ENCODE measurements around the gene HOXC10. TPM values are rescaled to one million over a fixed set of nuclear protein-coding genes. Genes with fewer than 3 reads are reported as not detected.

The HOXC10 gene
- total and polyA plus RNA-seq, 2 of the 8 experiments (the other 6 are each of a cell fraction or from before 2014, with no cell fraction given): not detected

- H3K9ac ChIP-seq (replicated peaks in 1 of 4; ENCODE audit: extremely low read depth in 1 of 4, low read depth in 3 of 4, low read length in 3 of 4): no peak overlapping the region
- WGBS, 2 experiments (ENCODE audit: extremely low coverage in 1 of 2, insufficient coverage in 1 of 2, insufficient read length in 1 of 2, insufficient replicate concordance in 2 of 2, low coverage in 1 of 2, low lambda C conversion rate in 2 of 2, missing lambda C conversion rate in 1 of 2): 27% methylated on average over 14 of the region's 19 CpGs; no CpG with 5 or more reads in 1 of the 2 experiments
- POLR2A ChIA-PET (ENCODE audit: partially characterized antibody): interaction anchor here (0.9 kb wide), 1 partner anchor 21 kb away, joined by 3 read pairs; no protein-coding TSS in a partner anchor
These were observed 18.0 kb downstream of the HOXC10 start for GRCh38 chr12:54002915-54003389.

More at GRCh38 chr12:54002915-54003389, 18.0 kb downstream of the HOXC10 start:
- Histone ChIP-seq H3K9me3 (ENCODE audit: insufficient read depth in 2 of 2, low read depth in 1 of 2, low read length in 1 of 2) (no peaks in the 10 kb centered on the region), H2AK5ac (ENCODE audit: low read depth, low read length) (no peak overlapping the region), H3K27me3 (replicated peaks in 1 of 4; ENCODE audit: control insufficient read depth in 3 of 4, extremely low read depth in 1 of 4, insufficient read depth in 3 of 4, low read length in 3 of 4) (peaks cover 98 to 100% (median 100%) of the 10 kb centered on the region in 4 experiments), H4K8ac (ENCODE audit: extremely low read depth, insufficient read depth, low read length) (no peak overlapping the region), H3K27ac (ENCODE audit: low read depth, low read length) (no peak overlapping the region), H2BK120ac (replicated peaks; ENCODE audit: low read depth, low read length) (no peak overlapping the region), H3K36me3 (ENCODE audit: control insufficient read depth in 2 of 4, insufficient read depth in 4 of 4, low read length in 3 of 4) (peaks cover 0 to 5% (median 0%) of the 10 kb centered on the region in 4 experiments; a peak in 1 of 8 replicates), H3K56ac (replicated peaks; ENCODE audit: insufficient read length, low read depth, low read length) (no peak overlapping the region), H2AFZ (ENCODE audit: low read length) (no peak overlapping the region), H2BK5ac (ENCODE audit: low read depth, low read length) (no peak overlapping the region), H3K79me1 (ENCODE audit: low read depth, low read length) (no peaks in the 10 kb centered on the region), H3K23ac (ENCODE audit: insufficient read length) (no peak overlapping the region), H4K5ac (ENCODE audit: insufficient read length, low read depth, low read length) (no peak overlapping the region), H3K4ac (replicated peaks; ENCODE audit: insufficient read length, low read depth, low read length) (no peak overlapping the region), H4K91ac (replicated peaks; ENCODE audit: insufficient read length, low read length) (no peak overlapping the region), H3K79me2 (ENCODE audit: control insufficient read depth in 1 of 2, insufficient read depth in 2 of 2, low read length in 2 of 2) (no peaks in the 10 kb centered on the region), H3K18ac (ENCODE audit: extremely low read depth, low read length) (no peak overlapping the region), H4K20me1 (replicated peaks in 1 of 2; ENCODE audit: control insufficient read depth in 1 of 2, insufficient read depth in 2 of 2, low read length in 2 of 2) (peaks cover 5 to 32% of the 10 kb centered on the region in 2 experiments), H3K4me3 (ENCODE audit: extremely low read depth in 1 of 4, insufficient read depth in 2 of 4, low read depth in 3 of 4, low read length in 4 of 4) (no peak overlapping the region), H2BK15ac (ENCODE audit: low read length) (no peak overlapping the region), H2BK20ac (ENCODE audit: low read length) (no peak overlapping the region), H3K14ac (ENCODE audit: insufficient read length) (no peak overlapping the region), H2BK12ac (ENCODE audit: low read depth, low read length) (no peak overlapping the region), H3K23me2 (ENCODE audit: low read depth, low read length) (peaks cover 2% of the 10 kb centered on the region; the same call in 1 of the 2 replicates), H3K4me2 (ENCODE audit: insufficient read depth in 1 of 2, low read depth in 2 of 2, low read length in 2 of 2) (no peak overlapping the region), H3K4me1 (replicated peaks in 1 of 4; ENCODE audit: control insufficient read depth in 3 of 4, insufficient read depth in 4 of 4, low read length in 3 of 4) (peaks cover 0 to 8% (median 2%) of the 10 kb centered on the region in 4 experiments; a peak in 4 of 7 replicates)
- DNase-seq (ENCODE audit: low read depth in 1 of 2, low spot score in 2 of 2) (no peak), FAIRE-seq (no peak)
- CTCF ChIA-PET (ENCODE audit: partially characterized antibody): interaction anchor here (1.1 to 11.3 kb wide), 7 partner anchors 12 to 205 kb away, joined by 3 to 172 read pairs (median 91); partner anchors contain the start of genes HOXC10, HOXC5 and HOXC6
- TF ChIP-seq E2F6 (IDR thresholded peaks at IDR 0.05) (no peak), EZH2 (IDR thresholded peaks at IDR 0.05; ENCODE audit: low read depth, low read length, severe bottlenecking) (peak; percentile 79), RNF2 (IDR thresholded peaks at IDR 0.05; ENCODE audit: borderline replicate concordance, low read depth, low read length, missing control alignments, poor library complexity, severe bottlenecking) (peak; percentile 47), SUZ12 (IDR thresholded peaks at IDR 0.05; ENCODE audit: low read length) (peak; percentile 12)
